Prostate gland (tissue), 2 donors: ENCODE results near the gene NRCAM.

ENCODE experiments used
- POLR2A ChIP-seq: fragments of 450-650 bp; IDR thresholded peaks from one replicate; pipeline ENCODE4 v1.6.1; 2016; ENCODE audit warnings: antibody characterized with exemption, mild to moderate bottlenecking
- POLR2AphosphoS5 ChIP-seq: sonication (generic); formaldehyde crosslinking; IDR thresholded peaks from one replicate; pipeline ENCODE4 v1.6.1; 2017; ENCODE audit warnings: antibody characterized with exemption
- TF ChIP-seq, protein P1 (sequence below), 4 experiments: fragments of 200-600 bp in 2 of 4; fragments of 450-650 bp in 2 of 4; sonication (generic) in 2 of 4; IDR thresholded peaks; 1 replicate in 3 of 4; 2 replicates in 1 of 4; pipeline ENCODE4 v1.5.1; 2016 to 2019; ENCODE audit warnings: antibody characterized with exemption in 4 of 4, mild to moderate bottlenecking in 2 of 4, moderate library complexity in 2 of 4

DNA sequence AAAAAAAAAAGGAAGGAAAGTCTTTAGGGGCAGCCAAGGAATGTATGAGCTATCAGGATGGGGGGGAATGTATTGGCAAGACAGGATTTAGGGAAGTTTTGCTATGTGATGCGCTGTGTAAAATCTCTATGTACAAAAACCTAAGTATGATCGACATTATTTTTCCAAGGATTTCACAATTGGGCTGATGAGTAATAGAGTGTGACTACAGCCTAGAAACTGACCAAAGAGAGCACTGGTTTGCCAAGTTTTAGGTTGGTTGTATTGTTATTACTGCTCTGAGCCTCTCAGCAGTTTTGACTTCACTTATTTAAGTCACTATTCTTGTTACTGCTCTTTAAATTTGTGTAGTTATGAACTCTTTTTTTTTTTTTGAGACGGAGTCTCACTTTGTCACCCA lies 107.3 kb downstream of the NRCAM start:
- TF ChIP-seq, protein P1, sequence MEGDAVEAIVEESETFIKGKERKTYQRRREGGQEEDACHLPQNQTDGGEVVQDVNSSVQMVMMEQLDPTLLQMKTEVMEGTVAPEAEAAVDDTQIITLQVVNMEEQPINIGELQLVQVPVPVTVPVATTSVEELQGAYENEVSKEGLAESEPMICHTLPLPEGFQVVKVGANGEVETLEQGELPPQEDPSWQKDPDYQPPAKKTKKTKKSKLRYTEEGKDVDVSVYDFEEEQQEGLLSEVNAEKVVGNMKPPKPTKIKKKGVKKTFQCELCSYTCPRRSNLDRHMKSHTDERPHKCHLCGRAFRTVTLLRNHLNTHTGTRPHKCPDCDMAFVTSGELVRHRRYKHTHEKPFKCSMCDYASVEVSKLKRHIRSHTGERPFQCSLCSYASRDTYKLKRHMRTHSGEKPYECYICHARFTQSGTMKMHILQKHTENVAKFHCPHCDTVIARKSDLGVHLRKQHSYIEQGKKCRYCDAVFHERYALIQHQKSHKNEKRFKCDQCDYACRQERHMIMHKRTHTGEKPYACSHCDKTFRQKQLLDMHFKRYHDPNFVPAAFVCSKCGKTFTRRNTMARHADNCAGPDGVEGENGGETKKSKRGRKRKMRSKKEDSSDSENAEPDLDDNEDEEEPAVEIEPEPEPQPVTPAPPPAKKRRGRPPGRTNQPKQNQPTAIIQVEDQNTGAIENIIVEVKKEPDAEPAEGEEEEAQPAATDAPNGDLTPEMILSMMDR (IDR thresholded peaks at IDR 0.05) = no peak
- no peak for TF ChIP-seq POLR2A
- no peak for TF ChIP-seq POLR2AphosphoS5
